PC-9 (cell line): ENCODE measurements around the gene PPM1H. TPM values are rescaled to one million over a fixed set of nuclear protein-coding genes. Genes with fewer than 3 reads are reported as not detected.

ENCODE experiments used
- BruUV-seq: library from RNA; stranded (reverse); fragments of 400-500 nt; replicated peaks from 2 replicates; lab custom pipeline; 2021; lab: Mats Ljungman, UMichigan
- CTCF ChIA-PET: fragments of 300-600 bp; sonication (Branson Sonifier 250); formaldehyde crosslinking; loops from one replicate; lab custom pipeline; 2022; ENCODE audit warnings: antibody characterized with exemption; lab: Charles Lee
- POLR2A ChIA-PET: fragments of 300-600 bp; sonication (Branson Sonifier 250); formaldehyde crosslinking; loops from one replicate; lab custom pipeline; 2022; ENCODE audit warnings: antibody characterized with exemption; ENCODE audit not compliant: unreplicated experiment; lab: Charles Lee
- DNase-seq, 2 experiments: peaks; one replicate each; pipeline versions ENCODE4 v3.0.0 to v3.0.0-alpha.2; 2015 to 2022; ENCODE audit warnings: mixed read lengths in 1 of 2
- H2AFZ ChIP-seq: fragments of 200-600 bp; sonication (generic); 2 replicates; pipeline ENCODE4 v1.8.1; 2017; ENCODE audit warnings: antibody characterized with exemption
- H3F3A ChIP-seq: fragments of 200-600 bp; sonication (generic); 2 replicates; pipeline ENCODE4 v1.8.1; 2017; ENCODE audit warnings: antibody characterized with exemption, mild to moderate bottlenecking, low read depth; ENCODE audit not compliant: insufficient read depth
- H3K27ac ChIP-seq: fragments of 200-600 bp; sonication (generic); 2 replicates; pipeline ENCODE4 v1.6.1; 2016; ENCODE audit warnings: mixed run types
- H3K27me3 ChIP-seq: fragments of 200-600 bp; sonication (generic); 2 replicates; pipeline ENCODE4 v1.6.1; 2016; ENCODE audit warnings: low read depth, mixed run types; ENCODE audit not compliant: insufficient read depth
- H3K36me3 ChIP-seq: fragments of 200-600 bp; sonication (generic); 2 replicates; pipeline ENCODE4 v1.6.1; 2016; ENCODE audit warnings: low read depth, mixed run types
- H3K4me1 ChIP-seq: fragments of 200-600 bp; sonication (generic); replicated peaks from 2 replicates; pipeline ENCODE4 v1.6.1; 2016; ENCODE audit warnings: mixed run types; ENCODE audit not compliant: insufficient read depth
- H3K4me2 ChIP-seq: fragments of 200-600 bp; sonication (generic); 2 replicates; pipeline ENCODE4 v1.6.1; 2017; ENCODE audit warnings: mixed run types
- H3K4me3 ChIP-seq: fragments of 200-600 bp; sonication (generic); 2 replicates; pipeline ENCODE4 v1.6.1; 2016; ENCODE audit warnings: mixed run types
- H3K79me2 ChIP-seq: fragments of 200-600 bp; sonication (generic); 2 replicates; pipeline ENCODE4 v1.6.1; 2017; ENCODE audit warnings: low read depth, mixed run types
- H3K9me2 ChIP-seq: fragments of 200-600 bp; sonication (generic); 2 replicates; pipeline ENCODE4 v1.8.1; 2017; ENCODE audit warnings: mild to moderate bottlenecking; ENCODE audit not compliant: insufficient read depth
- H3K9me3 ChIP-seq: fragments of 200-600 bp; sonication (generic); 2 replicates; pipeline ENCODE4 v1.8.1; 2016; ENCODE audit warnings: low read depth; ENCODE audit not compliant: insufficient read depth
- H4K20me1 ChIP-seq: fragments of 200-600 bp; sonication (generic); 2 replicates; pipeline ENCODE4 v1.8.1; 2017; ENCODE audit not compliant: insufficient read depth
- EZH2 ChIP-seq: fragments of 200-600 bp; sonication (generic); IDR thresholded peaks from 2 replicates; pipeline ENCODE4 v1.8.0; 2017; ENCODE audit warnings: antibody characterized with exemption, low read depth
- intact Hi-C: fragments of 100-400 bp; cut with micrococcal nuclease; formaldehyde crosslinking; loops from one replicate; pipeline ENCODE4 v1.10.0; 2022; ENCODE audit not compliant: unreplicated experiment
- total RNA-seq: library from RNA; stranded (reverse); gene quantifications from 2 replicates; pipeline ENCODE4 v1.2.3, GENCODE V29; 2021
- TF ChIP-seq, protein P1 (sequence below): fragments of 200-600 bp; sonication (generic); conservative IDR thresholded peaks from 2 replicates; pipeline ENCODE4 v1.6.1; 2017; ENCODE audit warnings: mixed run types, antibody characterized with exemption, mild to moderate bottlenecking, moderate library complexity

The PPM1H gene
- total RNA-seq, 1 experiment from 2014 or later = 11.4 TPM

- Histone ChIP-seq H3F3A (peaks cover 17% of the 10 kb centered on the region), H3K9me2 (no peaks in the 10 kb centered on the region), H4K20me1 (no peaks in the 10 kb centered on the region), H3K27me3 (no peaks in the 10 kb centered on the region), H3K36me3 (no peaks in the 10 kb centered on the region), H3K4me2 (peak overlapping the region; percentile 81; the same call in 1 of the 2 replicates), H3K79me2 (peaks cover 57% of the 10 kb centered on the region), H3K9me3 (no peaks in the 10 kb centered on the region), H3K27ac (0 out of 2 replicates have a peak overlapping the region, but pooled peaks have one; percentile 1), H3K4me1 (peaks cover 23% of the 10 kb centered on the region), H2AFZ (no peak overlapping the region), H3K4me3 (no peak overlapping the region)
- TF ChIP-seq EZH2 = no peak
- TF ChIP-seq, protein P1, sequence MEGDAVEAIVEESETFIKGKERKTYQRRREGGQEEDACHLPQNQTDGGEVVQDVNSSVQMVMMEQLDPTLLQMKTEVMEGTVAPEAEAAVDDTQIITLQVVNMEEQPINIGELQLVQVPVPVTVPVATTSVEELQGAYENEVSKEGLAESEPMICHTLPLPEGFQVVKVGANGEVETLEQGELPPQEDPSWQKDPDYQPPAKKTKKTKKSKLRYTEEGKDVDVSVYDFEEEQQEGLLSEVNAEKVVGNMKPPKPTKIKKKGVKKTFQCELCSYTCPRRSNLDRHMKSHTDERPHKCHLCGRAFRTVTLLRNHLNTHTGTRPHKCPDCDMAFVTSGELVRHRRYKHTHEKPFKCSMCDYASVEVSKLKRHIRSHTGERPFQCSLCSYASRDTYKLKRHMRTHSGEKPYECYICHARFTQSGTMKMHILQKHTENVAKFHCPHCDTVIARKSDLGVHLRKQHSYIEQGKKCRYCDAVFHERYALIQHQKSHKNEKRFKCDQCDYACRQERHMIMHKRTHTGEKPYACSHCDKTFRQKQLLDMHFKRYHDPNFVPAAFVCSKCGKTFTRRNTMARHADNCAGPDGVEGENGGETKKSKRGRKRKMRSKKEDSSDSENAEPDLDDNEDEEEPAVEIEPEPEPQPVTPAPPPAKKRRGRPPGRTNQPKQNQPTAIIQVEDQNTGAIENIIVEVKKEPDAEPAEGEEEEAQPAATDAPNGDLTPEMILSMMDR = no peak
- POLR2A ChIA-PET = no interaction called here
- CTCF ChIA-PET = interaction anchor here (0.6 kb wide), 2 partner anchors 164 to 187 kb away, joined by 3 read pairs; no protein-coding TSS in a partner anchor
- intact Hi-C loops = loop anchor here (10.0 kb wide), 1 partner anchor 328 kb away; the partner anchor contains the start of gene PPM1H
- DNase-seq = no peak
- no TSS peak for BruUV-seq
Observed at GRCh38 chr12:62606654-62607053, 328.3 kb downstream of the PPM1H start.

- H2AFZ ChIP-seq = no peak overlapping the region
- peaks cover 57% of the 10 kb centered on the region for H3K79me2 ChIP-seq
- no peaks in the 10 kb centered on the region for H3K9me3 ChIP-seq
- peaks cover 19% of the 10 kb centered on the region for H3F3A ChIP-seq
- no peaks in the 10 kb centered on the region for H3K36me3 ChIP-seq
- peak overlapping the region; percentile 92; the same call in 1 of the 2 replicates for H3K4me3 ChIP-seq
- TF ChIP-seq EZH2 = no peak
- TF ChIP-seq, protein P1 = no peak
- CTCF ChIA-PET = interaction anchor here (0.6 kb wide), 2 partner anchors 51 to 165 kb away, joined by 3 read pairs; no protein-coding TSS in a partner anchor
- POLR2A ChIA-PET = interaction anchor here (0.6 kb wide), 1 partner anchor 156 kb away, joined by 6 read pairs; no protein-coding TSS in a partner anchor
- H3K27me3 ChIP-seq = no peaks in the 10 kb centered on the region
- no peak for DNase-seq
- 0 out of 2 replicates have a peak overlapping the region, but pooled peaks have one; percentile 1 for H3K27ac ChIP-seq
- no peaks in the 10 kb centered on the region for H3K9me2 ChIP-seq
- H3K4me1 ChIP-seq = peaks cover 30% of the 10 kb centered on the region
- H3K4me2 ChIP-seq = peak overlapping the region; percentile 81
- intact Hi-C loops = loop anchor here (2.0 to 10.0 kb wide), 2 partner anchors 25 to 329 kb away; partner anchors contain the start of gene PPM1H
- BruUV-seq = no TSS peak
- no peaks in the 10 kb centered on the region for H4K20me1 ChIP-seq
Observed at GRCh38 chr12:62605981-62606380, 329.0 kb downstream of the PPM1H start.

- Histone ChIP-seq H4K20me1 (no peaks in the 10 kb centered on the region), H3K9me3 (no peaks in the 10 kb centered on the region), H3K9me2 (no peaks in the 10 kb centered on the region), H3K27ac (peak overlapping the region; percentile 99), H3K79me2 (peaks cover 57% of the 10 kb centered on the region), H3K4me3 (peak overlapping the region; percentile 92), H3K4me2 (peak overlapping the region; percentile 81), H3K27me3 (no peaks in the 10 kb centered on the region), H3K36me3 (no peaks in the 10 kb centered on the region), H3K4me1 (peaks cover 32% of the 10 kb centered on the region), H2AFZ (no peak overlapping the region), H3F3A (peaks cover 19% of the 10 kb centered on the region)
- TF ChIP-seq, protein P1 = no peak
- TF ChIP-seq EZH2 = no peak
- POLR2A ChIA-PET = no interaction called here
- no peak for DNase-seq
- intact Hi-C loops = loop anchor here (1.0 to 10.0 kb wide), 3 partner anchors 26 to 330 kb away; partner anchors contain the start of gene PPM1H
- BruUV-seq = no TSS peak
- CTCF ChIA-PET = no interaction called here
Observed at GRCh38 chr12:62604871-62605270, 330.1 kb downstream of the PPM1H start.
